Glomerular endothelial cell (primary cell): ENCODE measurements around the gene ZNF3. TPM values are rescaled to one million over a fixed set of nuclear protein-coding genes. Genes with fewer than 3 reads are reported as not detected.

Experiments
- DNase-seq: peaks from one replicate; pipeline ENCODE4 v3.0.0-alpha.2; 2011; ENCODE audit warnings: low read depth, low spot score; ENCODE audit errors: extremely low read depth
- total RNA-seq: library from RNA; depleted of rRNA; stranded (reverse); fragments of >200 nt; gene quantifications from 2 replicates; pipeline ENCODE4 v1.2.3, GENCODE V29; 2015

ZNF3 gene
- total RNA-seq, 1 donor from 2014 or later, result 30.8 TPM

DNA sequence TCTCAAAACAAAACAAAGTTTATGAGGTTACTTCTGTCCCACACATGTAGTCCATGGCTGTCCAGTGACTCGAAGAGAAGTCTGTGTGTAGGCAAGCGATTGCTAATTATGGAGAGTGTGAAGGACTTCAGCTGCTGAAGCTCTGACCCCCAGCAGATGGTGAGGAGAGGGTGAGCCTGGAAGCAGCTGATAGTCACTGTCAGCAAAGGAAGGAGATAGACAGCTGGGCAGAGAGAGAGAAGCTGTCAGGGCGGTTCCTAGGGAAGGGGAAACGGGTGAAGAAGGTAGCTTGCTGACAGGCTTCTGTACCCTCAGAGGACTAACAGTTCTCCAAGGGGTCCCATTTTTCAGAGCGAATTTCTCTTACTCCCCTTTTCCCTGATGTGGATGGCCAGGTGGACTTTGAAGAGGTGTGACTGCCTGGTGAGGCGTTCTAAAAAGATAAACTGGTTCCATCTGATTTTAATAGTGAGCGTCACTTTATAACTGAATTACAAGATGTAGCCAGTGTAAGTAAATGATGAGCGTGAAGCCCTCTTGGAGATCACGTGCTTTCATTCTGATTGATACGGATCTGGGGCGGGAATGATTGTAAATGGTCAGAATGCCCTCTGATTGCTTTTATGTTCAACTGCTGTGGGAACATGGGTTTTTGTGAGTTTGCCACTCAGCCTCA, 19.9 kb downstream of the ZNF3 start:
- DNase-seq, result no peak

DNA sequence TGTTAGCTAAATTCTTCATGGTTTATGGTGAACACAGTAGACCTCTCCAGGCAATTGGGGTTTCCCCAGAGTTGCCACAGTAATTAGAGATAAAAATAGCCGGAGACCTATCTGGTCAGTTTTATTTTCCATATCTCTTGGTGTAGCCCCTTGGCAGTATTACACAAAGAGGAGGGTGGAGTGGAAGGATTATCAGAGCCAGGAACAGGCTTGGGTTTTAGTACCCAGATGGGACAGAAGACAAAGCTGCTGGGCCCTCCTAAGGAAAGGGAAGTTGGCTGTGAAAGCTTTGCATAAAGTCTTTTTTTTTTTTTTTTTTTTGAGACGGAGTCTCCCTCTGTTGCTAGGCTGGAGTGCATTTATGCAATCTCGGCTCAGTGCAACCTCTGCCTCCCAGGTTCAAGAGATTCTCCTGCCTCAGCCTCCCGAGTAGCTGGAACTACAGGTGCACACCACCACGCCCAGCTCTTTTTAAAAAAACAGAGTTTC, 22.2 kb downstream of the ZNF3 start:
- no peak for DNase-seq

DNA sequence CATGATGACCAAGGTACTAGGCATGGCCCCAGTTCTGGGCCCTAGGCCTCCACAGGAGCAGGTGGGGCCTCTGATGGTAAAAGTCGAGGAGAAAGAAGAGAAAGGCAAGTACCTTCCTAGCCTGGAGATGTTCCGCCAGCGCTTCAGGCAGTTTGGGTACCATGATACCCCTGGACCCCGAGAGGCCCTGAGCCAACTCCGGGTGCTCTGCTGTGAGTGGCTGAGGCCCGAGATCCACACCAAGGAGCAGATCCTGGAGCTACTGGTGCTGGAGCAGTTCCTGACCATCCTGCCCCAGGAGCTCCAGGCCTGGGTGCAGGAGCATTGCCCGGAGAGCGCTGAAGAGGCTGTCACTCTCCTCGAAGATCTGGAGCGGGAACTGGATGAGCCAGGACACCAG, 24.5 kb downstream of the ZNF3 start:
- no peak for DNase-seq

- DNase-seq, result peak; percentile 54
Observed at GRCh38 chr7:100053215-100053614, 28.3 kb downstream of the ZNF3 start.

DNA sequence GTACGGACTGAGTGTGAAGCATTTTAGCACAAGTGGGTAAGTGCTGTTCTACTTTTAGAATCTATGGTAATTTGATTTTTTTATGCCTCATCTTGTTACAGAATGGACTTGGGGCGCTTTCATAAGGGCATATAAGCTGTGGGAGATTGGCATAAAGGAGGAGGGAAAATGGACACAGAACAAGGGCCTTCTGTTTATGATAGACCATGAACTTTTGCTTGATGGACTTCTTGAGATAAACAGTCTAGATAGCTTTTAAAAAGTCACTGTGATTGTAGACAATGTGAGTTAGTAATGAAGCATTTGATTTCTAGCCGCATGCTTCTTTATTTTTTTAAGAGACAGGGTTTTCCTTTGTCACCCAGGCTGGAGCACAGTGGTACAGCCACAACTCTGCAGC, 29.9 kb downstream of the ZNF3 start:
- DNase-seq, result no peak

GRCh38 chr7:100049441-100050291, 31.9 kb downstream of the ZNF3 start, which contains the start of gene ZSCAN21:
Gene ZSCAN21 (plus strand): TSS chr7:100049774. CDS start chr7:100057007, 7,233 bp downstream.
- DNase-seq, result peak; percentile 20

GRCh38 chr7:100048680-100049079, 32.8 kb downstream of the ZNF3 start:
- DNase-seq, result no peak

DNA sequence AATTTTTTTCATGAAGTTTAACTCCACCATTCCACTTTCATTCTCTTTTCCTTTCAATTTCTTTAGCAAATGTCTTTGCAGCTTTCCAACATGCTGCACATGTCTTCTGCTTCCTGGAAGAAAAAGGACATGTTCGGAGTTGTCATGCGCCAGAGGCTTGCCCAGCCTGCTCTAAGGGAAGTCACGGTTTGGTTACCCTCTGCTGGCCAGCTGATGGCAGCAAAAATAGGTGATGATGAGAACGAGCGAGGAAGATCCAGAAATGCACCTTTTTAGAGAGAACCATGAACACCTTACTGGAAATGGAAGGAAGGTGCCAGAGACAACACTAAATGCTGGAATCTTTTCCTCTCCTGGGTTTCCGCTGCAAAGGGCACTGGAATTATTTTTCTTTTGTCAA, 36.8 kb downstream of the ZNF3 start:
- DNase-seq, result no peak

DNA sequence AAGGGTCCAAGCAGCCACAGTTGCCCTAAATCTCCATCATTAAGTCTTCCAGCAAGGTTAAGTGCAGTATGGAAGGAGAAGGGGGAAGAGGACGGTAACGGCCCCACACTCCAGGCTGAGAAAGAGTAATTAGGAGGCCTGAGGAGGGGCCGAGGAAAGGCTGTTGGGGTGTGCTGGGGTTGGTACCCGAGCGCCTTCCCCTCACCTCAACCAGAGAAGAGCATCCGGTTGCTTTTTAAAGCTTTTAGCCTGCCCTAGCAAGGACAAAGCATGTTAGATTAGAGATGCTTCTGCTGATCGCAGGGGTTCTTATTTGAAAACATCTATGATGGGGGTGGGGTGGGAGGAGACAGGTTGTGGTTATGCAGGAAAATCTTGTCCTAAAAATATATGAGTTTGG, 40.9 kb downstream of the ZNF3 start:
- no peak for DNase-seq

- no peak for DNase-seq
Observed at GRCh38 chr7:100038326-100038725, 43.2 kb downstream of the ZNF3 start.

DNA sequence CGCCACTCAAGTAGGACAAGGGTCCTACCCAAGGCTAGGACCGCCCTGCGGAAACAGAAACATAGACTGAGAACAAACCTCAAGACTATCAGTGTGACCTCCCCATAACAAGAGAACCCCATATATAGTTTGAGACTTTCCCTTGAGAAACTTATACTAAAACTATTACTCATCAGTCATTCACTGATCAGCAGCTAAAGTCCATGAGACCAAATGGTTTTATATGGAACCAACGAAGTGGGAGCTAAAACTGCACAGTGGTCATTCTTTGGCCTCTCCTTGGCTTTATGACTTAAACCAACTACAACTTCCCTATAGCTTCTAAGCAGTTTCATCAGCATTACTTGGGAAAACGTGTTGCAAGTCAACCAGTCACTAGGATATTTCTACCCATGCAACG, 45.6 kb downstream of the ZNF3 start:
- DNase-seq, result no peak

- DNase-seq, result no peak
Observed at GRCh38 chr7:100034871-100035510, 46.5 kb downstream of the ZNF3 start.

- DNase-seq, result no peak
Observed at GRCh38 chr7:100033526-100033925, 48.0 kb downstream of the ZNF3 start.

GRCh38 chr7:100029596-100029995, 51.9 kb downstream of the ZNF3 start:
- no peak for DNase-seq

DNA sequence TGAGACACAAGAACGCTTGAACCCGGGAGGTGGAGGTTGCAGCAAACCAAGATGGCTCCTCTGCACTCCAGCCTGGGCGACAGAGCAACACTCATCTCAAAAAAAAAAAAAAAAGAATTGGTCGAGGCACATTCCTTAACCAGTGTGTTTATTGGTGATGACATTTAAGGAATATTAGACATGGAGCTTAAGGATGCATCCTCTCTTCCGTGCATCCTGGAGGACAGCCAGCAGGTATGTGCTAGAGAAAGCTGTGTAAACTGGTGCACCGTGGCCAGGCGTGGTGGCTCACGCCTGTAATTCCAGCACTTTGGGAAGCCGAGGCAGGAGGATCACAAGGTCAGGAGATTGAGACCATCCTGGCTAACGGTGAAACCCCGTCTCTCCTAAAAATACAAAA, 54.3 kb downstream of the ZNF3 start:
- DNase-seq, result no peak

- DNase-seq, result no peak
Observed at GRCh38 chr7:100024020-100024619, 57.4 kb downstream of the ZNF3 start.

- DNase-seq, result no peak
Observed at GRCh38 chr7:100023526-100023925, 58.0 kb downstream of the ZNF3 start.

DNA sequence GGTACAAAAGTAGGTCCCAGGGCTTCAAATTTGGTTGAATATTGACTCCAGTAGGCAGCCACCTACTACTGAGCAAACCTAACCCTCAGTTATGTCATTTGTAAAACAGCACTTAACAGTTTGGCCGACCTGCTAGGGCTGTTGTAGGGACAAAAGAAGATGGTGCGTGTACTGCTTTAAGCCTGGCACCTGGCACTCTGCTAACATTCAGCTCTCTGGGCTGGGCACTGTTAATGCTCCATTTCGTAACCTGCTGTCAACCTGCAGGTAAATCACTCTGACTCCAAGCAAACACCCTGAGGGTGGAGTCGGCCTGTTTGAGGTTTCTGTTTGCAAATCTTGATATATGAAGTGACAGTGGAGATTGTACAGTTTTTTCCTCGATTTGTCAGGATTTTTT, 58.9 kb downstream of the ZNF3 start:
- DNase-seq, result no peak

GRCh38 chr7:100021297-100021696, 60.2 kb downstream of the ZNF3 start:
- DNase-seq, result no peak
